Lung microvascular endothelial cell (primary cell): Measurements from ENCODE around the gene CCNF. TPM values are rescaled to one million over a fixed set of nuclear protein-coding genes. Genes with fewer than 3 reads are reported as not detected.

ENCODE experiments used
- DNase-seq, 2 donors: peaks; one replicate each; pipeline versions ENCODE4 v3.0.0 to v3.0.0-alpha.2; 2010; ENCODE audit warnings: low read depth in 2 of 2
- total RNA-seq: library from RNA; depleted of rRNA; stranded (reverse); fragments of >200 nt; gene quantifications from 2 replicates; pipeline ENCODE4 v1.2.1, GENCODE V29; 2014

Gene CCNF
- total RNA-seq, 1 donor from 2014 or later, result 7.7 TPM

GRCh38 chr16:2500918-2501750, 71.9 kb downstream of the CCNF start:
- DNase-seq, result peak; percentile 80 to 92

GRCh38 chr16:2501946-2502895, 73.0 kb downstream of the CCNF start:
- no peak for DNase-seq

DNA sequence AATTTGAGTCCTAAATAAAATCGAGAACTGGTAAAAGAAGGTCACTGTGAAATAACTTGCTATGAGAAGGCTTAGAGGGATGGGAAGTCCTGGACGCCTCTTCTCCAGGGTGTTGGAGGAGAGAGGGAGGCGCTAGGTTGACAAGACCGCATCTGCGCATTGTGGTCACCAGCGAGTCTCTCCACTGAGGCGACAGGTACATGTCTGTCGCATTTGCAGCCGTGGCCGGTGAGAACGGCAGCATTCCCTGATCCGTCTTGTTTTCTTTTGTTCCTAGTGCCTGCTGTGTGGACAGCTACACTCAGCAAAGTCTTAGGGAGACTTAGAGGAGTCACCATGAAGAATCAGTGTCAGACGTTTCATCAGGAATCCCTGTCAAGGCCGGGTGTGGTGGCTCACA, 76.4 kb downstream of the CCNF start:
- no peak for DNase-seq

DNA sequence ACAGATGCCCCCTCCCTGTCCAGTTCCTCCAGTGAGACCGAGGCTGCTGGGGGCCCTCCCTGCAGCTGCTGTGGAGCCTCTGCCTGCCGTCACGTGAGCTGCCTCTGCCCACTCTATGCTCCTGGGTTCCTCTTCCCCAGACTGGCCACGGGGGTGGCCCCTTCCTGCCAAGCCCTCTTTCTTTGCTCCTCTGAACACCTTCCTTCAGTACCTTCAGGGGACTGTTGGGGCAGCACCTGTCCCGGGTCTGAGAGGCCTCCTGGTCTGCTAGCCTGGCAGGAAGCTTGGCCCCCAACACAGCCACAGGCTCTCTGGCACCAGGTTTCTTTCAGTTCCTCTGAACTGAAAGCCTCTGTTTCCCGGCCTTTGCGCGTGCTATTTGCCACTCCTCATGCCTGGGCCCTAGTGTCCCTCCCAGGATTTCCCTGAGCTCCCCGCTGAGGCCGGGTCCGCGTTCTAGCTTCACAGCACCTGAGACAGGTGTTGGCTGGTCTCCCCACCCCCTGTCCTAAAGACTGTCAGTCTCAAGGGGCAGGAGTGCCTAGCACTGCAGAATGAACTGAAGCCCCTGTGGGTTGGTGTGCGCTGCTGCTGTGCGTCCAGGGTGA, 77.9 kb downstream of the CCNF start:
- DNase-seq, result no peak

DNA sequence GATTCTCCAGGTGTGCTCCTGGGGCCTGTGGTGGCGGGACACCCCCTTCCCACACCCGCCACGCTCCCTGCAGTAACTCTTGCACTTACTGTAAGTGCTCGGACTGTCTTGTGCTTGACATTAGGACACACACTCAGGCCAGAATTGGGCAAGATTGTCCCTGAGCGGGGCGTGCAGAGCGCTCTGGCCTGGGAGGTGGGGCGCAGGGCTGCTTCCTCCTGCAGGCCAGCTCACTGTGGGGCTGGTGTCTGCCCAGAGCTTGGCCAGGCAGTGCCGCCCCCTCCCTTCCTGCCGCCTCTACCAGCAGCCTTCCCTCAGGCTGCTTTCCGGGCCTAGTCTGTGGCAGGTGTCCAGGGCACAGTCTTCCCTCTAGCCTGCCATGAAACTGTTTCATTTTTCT, 78.4 kb downstream of the CCNF start:
- no peak for DNase-seq

Other genes starting within 250 kb of the CCNF start
- gene CASKIN1, start 232.8 kb upstream of the CCNF start, total RNA-seq, result under 0.01 TPM in 2 replicates
- gene MLST8, start 224.0 kb upstream of the CCNF start, total RNA-seq, result 13.5 and 13.7 TPM in 2 replicates
- gene BRICD5, start 218.6 kb upstream of the CCNF start, total RNA-seq, result 0.44 and 2.2 TPM in 2 replicates
- 10.0 and 11.5 TPM in 2 replicates for gene PGP, start 214.6 kb upstream of the CCNF start, total RNA-seq
- gene E4F1, start 205.9 kb upstream of the CCNF start, total RNA-seq, result 16.1 and 20.8 TPM in 2 replicates
- 0.22 and 0.40 TPM in 2 replicates for gene DNASE1L2, start 193.0 kb upstream of the CCNF start, total RNA-seq
- gene ECI1, start 177.9 kb upstream of the CCNF start, total RNA-seq, result 23.5 and 29.6 TPM in 2 replicates
- gene RNPS1, start 161.3 kb upstream of the CCNF start, total RNA-seq, result 33.6 and 45.4 TPM in 2 replicates
- gene ABCA3, start 88.7 kb upstream of the CCNF start, total RNA-seq, result 20.3 and 30.2 TPM in 2 replicates
- gene TEDC2, start 30.7 kb downstream of the CCNF start, total RNA-seq, result 2.6 and 3.3 TPM in 2 replicates
- under 0.01 TPM in 2 replicates for gene NTN3, start 41.9 kb downstream of the CCNF start, total RNA-seq
- 5.0 and 6.3 TPM in 2 replicates for gene TBC1D24, start 45.7 kb downstream of the CCNF start, total RNA-seq
- gene ATP6V0C, start 84.5 kb downstream of the CCNF start, total RNA-seq, result 5.2 and 7.1 TPM in 2 replicates
- 25.5 and 30.8 TPM in 2 replicates for gene AMDHD2, start 90.9 kb downstream of the CCNF start, total RNA-seq
- under 0.01 TPM in 1 of 2 replicates, not detected in the other for gene CEMP1, start 102.0 kb downstream of the CCNF start, total RNA-seq
- gene PDPK1, start 108.6 kb downstream of the CCNF start, total RNA-seq, result 12.6 and 16.3 TPM in 2 replicates